SK-N-SH treated with all-trans-retinoic acid at 6 μM for 48 hours (cell line): ENCODE data around the gene KRT1.

Source experiments
- ATAC-seq: fragments of 200-7000 bp; cut with Tn5 transposase; 3 replicates; pipeline ENCODE4 v1.9.1; 2020; ENCODE audit warnings: mild to moderate bottlenecking, moderate library complexity
- ARNTL ChIP-seq: fragments of 450-650 bp; formaldehyde crosslinking; IDR thresholded peaks from 2 replicates; pipeline ENCODE4 v1.5.0; 2020; ENCODE audit warnings: low read depth, mild to moderate bottlenecking, moderate library complexity, borderline replicate concordance
- BACH2 ChIP-seq: fragments of 250-450 bp; sonication (Bioruptor Pico); IDR thresholded peaks from 2 replicates; pipeline ENCODE4 v1.9.0; 2021; ENCODE audit warnings: mild to moderate bottlenecking, borderline replicate concordance
- CREB5 ChIP-seq: fragments of 250-450 bp; sonication (Bioruptor Pico); IDR thresholded peaks from 2 replicates; pipeline ENCODE4 v1.5.1; 2020; ENCODE audit warnings: low read depth, mild to moderate bottlenecking, moderate library complexity
- CSRNP3 ChIP-seq: fragments of 250-450 bp; sonication (Bioruptor Pico); IDR thresholded peaks from 2 replicates; pipeline ENCODE4 v1.5.1; 2021; ENCODE audit warnings: mild to moderate bottlenecking, moderate library complexity
- ESRRG ChIP-seq: fragments of 250-450 bp; sonication (Bioruptor Pico); IDR thresholded peaks from 2 replicates; pipeline ENCODE4 v1.6.1; 2021; ENCODE audit warnings: mild to moderate bottlenecking
- GLIS3 ChIP-seq: fragments of 250-450 bp; sonication (Bioruptor Pico); IDR thresholded peaks from 2 replicates; pipeline ENCODE4 v1.5.0; 2020; ENCODE audit warnings: mild to moderate bottlenecking, moderate library complexity
- ISL1 ChIP-seq: fragments of 250-450 bp; sonication (Bioruptor Pico); IDR thresholded peaks from 2 replicates; pipeline ENCODE4 v2.1.2; 2022; ENCODE audit warnings: mild to moderate bottlenecking, moderate library complexity
- OSR1 ChIP-seq: fragments of 250-450 bp; sonication (Bioruptor Pico); IDR thresholded peaks from 2 replicates; pipeline ENCODE4 v1.8.0; 2022; ENCODE audit warnings: moderate library complexity, mild to moderate bottlenecking, inconsistent platforms
- PATZ1 ChIP-seq: fragments of 250-450 bp; sonication (Bioruptor Pico); IDR thresholded peaks from 2 replicates; pipeline ENCODE4 v1.8.0; 2020; ENCODE audit warnings: mild to moderate bottlenecking, moderate library complexity, borderline replicate concordance
- POU6F1 ChIP-seq: fragments of 250-450 bp; sonication (Bioruptor Pico); IDR thresholded peaks from 2 replicates; pipeline ENCODE4 v1.8.0; 2021; ENCODE audit warnings: low read depth, mild to moderate bottlenecking, moderate library complexity, borderline replicate concordance
- PPARA ChIP-seq: fragments of 250-450 bp; sonication (Bioruptor Pico); IDR thresholded peaks from 2 replicates; pipeline ENCODE4 v1.5.0; 2020; ENCODE audit warnings: mild to moderate bottlenecking, borderline replicate concordance
- RARB ChIP-seq: fragments of 250-450 bp; sonication (Bioruptor Pico); IDR thresholded peaks from 2 replicates; pipeline ENCODE4 v1.8.0; 2021; ENCODE audit warnings: mild to moderate bottlenecking, moderate library complexity
- TCF4 ChIP-seq: fragments of 250-450 bp; sonication (Bioruptor Pico); IDR thresholded peaks from 2 replicates; pipeline ENCODE4 v1.8.0; 2021; ENCODE audit warnings: mild to moderate bottlenecking, moderate library complexity, borderline replicate concordance
- TOX ChIP-seq: fragments of 250-450 bp; sonication (Bioruptor Pico); IDR thresholded peaks from 2 replicates; pipeline ENCODE4 v1.8.0; 2021; ENCODE audit warnings: mild to moderate bottlenecking, moderate library complexity, borderline replicate concordance
- TSHZ2 ChIP-seq: fragments of 250-450 bp; sonication (Bioruptor Pico); IDR thresholded peaks from 2 replicates; pipeline ENCODE4 v1.5.0; 2020; ENCODE audit warnings: mild to moderate bottlenecking, moderate library complexity
- ZC3H10 ChIP-seq: fragments of 250-450 bp; sonication (Bioruptor Pico); IDR thresholded peaks from 2 replicates; pipeline ENCODE4 v1.5.1; 2021; ENCODE audit warnings: mild to moderate bottlenecking, moderate library complexity
- ZFP3 ChIP-seq: fragments of 250-450 bp; sonication (Bioruptor Pico); IDR thresholded peaks from 2 replicates; pipeline ENCODE4 v1.5.0; 2020; ENCODE audit warnings: mild to moderate bottlenecking, moderate library complexity
- ZFP30 ChIP-seq: fragments of 450-650 bp; formaldehyde crosslinking; IDR thresholded peaks from 2 replicates; pipeline ENCODE4 v1.5.0; 2022; ENCODE audit warnings: mild to moderate bottlenecking, moderate library complexity
- ZNF70 ChIP-seq: fragments of 450-650 bp; formaldehyde crosslinking; IDR thresholded peaks from 2 replicates; pipeline ENCODE4 v1.5.0; 2020; ENCODE audit warnings: mild to moderate bottlenecking, moderate library complexity
- ZNF8 ChIP-seq: fragments of 450-650 bp; formaldehyde crosslinking; IDR thresholded peaks from 2 replicates; pipeline ENCODE4 v1.5.0; 2020; ENCODE audit warnings: mild to moderate bottlenecking, moderate library complexity

The KRT1 gene

GRCh38 chr12:52656616-52657015, 23.6 kb downstream of the KRT1 start:
- ATAC-seq = no peak
- TF ChIP-seq GLIS3 (CRISPR knock-in tag) (no peak), ESRRG (CRISPR knock-in tag) (no peak), CREB5 (no peak), CSRNP3 (CRISPR knock-in tag) (no peak), ARNTL (CRISPR knock-in tag) (no peak), BACH2 (CRISPR knock-in tag) (no peak), ISL1 (no peak), TOX (CRISPR knock-in tag) (no peak), ZNF8 (CRISPR knock-in tag) (no peak), RARB (CRISPR knock-in tag) (no peak), TCF4 (no peak), OSR1 (CRISPR knock-in tag) (no peak), ZNF70 (CRISPR knock-in tag) (no peak), ZC3H10 (CRISPR knock-in tag) (no peak), ZFP3 (CRISPR knock-in tag) (no peak), PPARA (CRISPR knock-in tag) (no peak), POU6F1 (CRISPR knock-in tag) (no peak), ZFP30 (CRISPR knock-in tag) (no peak)

GRCh38 chr12:52655720-52656124, 24.5 kb downstream of the KRT1 start:
- no peak for ATAC-seq
- TF ChIP-seq ZNF8 (CRISPR knock-in tag) (no peak), ZNF70 (CRISPR knock-in tag) (no peak), PPARA (CRISPR knock-in tag) (no peak), ZFP3 (CRISPR knock-in tag) (no peak), BACH2 (CRISPR knock-in tag) (no peak), OSR1 (CRISPR knock-in tag) (no peak), PATZ1 (CRISPR knock-in tag) (no peak), ARNTL (CRISPR knock-in tag) (no peak), ESRRG (CRISPR knock-in tag) (no peak), TSHZ2 (CRISPR knock-in tag) (no peak), GLIS3 (CRISPR knock-in tag) (no peak), TCF4 (no peak), ZFP30 (CRISPR knock-in tag) (no peak), POU6F1 (CRISPR knock-in tag) (no peak), CREB5 (no peak), RARB (CRISPR knock-in tag) (no peak)
